Effector CD4-positive, alpha-beta T cell (primary cell): ENCODE data around the gene CCDC182.
A peak's percentile ranks its signal among the peaks of the same experiment; 100 is the strongest.

Source experiments
- DNase-seq: peaks from one replicate; pipeline ENCODE4 v3.0.0-alpha.2; 2020

Gene CCDC182

DNA sequence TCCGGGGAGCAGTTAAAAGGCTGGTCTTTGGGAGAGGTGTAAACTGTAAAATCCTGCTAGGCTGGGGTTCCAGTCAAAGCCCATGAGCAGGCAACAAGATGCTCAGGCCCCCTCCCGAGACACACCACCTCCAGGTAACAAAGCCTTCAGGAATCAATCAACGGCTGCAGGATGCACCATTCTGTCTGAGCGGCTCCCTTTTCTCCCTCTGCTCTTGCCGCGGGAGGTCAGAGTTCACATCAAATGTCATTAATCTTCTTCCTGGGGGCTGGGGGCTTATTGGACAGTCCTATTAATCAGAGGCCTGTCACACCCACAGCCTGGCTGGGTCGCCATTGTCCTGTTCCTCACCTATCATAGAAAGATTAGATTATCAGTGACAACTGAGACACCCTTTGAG lies 11.9 kb upstream of the CCDC182 start:
- no peak for DNase-seq

DNA sequence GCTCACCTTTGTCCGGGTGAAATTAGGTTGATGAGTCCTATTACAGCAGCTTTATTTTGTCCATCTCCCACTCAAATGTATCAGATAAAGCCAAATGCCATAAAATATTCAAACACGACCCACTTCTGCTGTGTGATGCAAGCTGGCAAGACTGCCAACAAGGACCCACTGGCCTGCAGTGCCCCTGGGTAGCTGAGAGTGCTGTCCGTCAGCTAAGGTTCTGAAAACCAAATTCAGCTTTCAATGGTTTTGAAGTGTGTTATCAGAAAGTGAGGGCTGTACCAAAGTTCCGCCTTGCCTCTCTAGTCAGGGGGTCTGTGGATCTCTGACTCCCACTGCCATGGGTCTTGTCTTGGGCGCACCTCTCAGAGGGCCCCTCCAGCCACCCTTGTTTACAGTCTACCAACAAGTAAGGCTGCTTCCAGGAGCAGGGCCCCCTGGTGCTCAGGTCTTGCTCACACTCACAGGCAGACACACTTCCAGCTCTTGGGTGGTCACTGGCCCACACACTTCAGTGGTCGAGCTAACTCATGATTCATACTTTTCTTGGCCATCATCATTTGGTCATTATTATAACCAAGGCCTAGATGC lies 10.5 kb upstream of the CCDC182 start:
- DNase-seq = no peak

DNA sequence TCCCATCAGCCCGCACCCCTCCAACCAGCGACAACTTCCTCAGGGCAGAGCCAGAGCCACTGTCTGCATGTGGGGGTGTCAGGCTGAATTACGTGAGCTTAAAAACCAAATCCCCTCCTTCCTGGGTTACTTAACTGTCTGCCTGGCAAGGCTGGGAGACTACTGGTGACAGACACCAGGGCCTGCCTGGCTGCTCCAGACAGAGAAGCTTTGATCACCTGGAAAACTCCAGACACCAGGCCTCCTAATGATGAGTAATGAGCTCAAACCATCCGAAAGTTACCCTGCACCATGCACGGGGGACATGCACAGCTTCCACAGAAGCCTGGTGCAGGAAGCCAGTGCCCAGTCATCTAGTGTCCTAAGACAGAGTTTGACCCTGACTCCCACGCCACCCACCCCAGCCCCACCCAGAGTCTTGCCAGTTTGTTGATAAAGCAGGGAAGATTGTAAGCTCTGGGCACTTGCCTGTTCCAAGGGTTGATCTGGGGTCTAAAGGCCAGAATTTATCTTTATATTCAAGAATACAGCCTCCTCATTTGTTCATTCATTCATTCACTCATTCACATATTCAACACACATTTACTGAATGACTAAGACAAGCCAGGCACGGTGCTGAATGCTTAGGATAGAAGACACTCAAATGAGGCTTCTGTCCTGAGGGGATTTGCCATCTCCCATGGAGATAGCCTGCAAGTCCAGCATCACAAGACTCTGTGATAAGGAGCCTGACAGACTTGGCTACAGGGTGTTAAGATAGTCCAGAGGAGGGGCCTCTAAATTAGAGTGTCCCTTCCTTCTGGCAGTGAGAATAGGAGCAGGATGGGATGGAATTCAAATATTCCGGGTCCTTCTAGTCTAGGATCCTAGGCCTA lies 7.2 kb upstream of the CCDC182 start:
- DNase-seq = no peak

DNA sequence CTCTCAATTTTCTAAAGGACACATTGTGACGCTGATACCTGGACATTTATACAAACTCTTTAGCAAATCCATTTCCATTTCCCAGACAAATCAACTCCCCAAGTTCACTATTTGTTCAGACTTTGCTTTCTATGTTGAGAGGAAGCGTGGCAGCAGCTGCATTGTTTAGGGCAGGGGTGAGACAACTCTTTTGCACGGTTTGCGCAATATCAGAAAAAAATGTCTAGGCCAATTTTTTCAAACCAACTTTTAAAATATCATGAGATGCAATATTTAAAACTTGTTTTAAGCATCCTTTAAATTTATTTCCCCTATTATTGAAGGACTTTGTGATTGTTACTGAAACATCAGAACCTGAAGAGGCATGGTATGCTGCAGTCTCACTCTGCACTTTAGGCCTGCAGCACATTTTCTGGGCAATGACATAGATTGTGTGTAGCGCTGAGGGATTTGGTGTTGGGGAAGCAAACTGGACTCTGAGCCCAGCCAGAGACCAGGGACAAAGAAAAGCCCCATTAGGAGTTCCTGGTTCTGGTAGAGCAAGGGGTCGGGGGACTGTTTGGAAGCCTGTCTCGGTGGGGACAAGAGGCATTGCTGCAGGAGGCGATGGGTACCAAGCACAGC lies 6.4 kb upstream of the CCDC182 start:
- DNase-seq = no peak

DNA sequence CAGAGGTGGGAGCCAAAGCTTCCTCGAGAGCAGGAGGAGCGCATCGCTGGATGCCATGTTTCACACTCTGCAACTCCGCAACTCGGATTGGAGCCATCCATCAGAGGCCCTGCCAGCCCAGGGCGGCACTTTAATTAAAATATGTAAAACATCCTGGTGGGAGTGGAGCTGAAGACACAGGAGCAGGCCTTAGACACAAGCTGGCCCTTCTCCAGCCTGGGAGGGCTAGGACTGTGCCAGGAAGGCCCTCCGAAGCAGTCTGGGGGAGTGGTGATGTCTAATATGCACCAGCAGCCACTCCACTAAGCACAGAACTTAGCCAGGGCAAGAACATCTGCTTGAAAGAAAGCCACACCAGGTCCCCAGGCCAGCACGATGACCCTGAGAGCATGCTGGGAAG lies 5.8 kb upstream of the CCDC182 start:
- no peak for DNase-seq

DNA sequence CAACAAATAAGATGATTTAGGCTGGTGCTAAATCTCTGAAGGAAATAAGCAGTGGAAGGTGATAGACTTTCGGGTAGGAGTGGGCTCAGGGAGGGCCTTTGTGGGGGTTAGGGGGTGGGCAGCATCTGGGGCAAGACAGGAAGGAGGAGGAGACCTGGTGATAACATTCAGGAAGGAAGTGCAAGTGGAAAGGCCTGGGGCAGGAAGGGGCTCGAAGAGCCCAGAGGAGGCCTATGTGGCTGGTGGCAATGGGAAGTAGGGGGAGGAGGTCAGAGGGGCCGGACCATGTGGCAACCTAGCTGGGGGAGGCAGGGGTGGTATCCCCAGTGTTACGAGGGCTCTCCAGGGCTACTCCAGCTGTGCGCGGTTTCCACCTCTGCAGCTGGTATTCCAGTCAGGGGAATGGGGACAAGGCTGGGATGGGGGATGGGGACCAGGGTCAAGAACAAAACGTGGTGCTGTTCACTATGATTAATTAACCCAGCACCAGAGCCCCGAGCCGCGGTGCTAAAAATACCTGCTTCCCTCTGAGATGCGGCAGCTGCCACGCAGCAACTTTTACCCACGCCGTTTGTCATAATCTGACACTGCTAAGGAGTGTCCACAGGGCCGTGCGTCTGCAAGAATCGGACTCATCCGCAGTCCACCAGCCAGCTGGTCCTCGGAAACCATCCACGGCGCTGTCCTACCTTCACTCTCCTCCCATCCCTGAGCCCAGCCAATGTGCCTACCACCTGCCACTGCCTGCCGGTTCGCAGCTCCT lies 5.2 kb upstream of the CCDC182 start:
- no peak for DNase-seq

DNA sequence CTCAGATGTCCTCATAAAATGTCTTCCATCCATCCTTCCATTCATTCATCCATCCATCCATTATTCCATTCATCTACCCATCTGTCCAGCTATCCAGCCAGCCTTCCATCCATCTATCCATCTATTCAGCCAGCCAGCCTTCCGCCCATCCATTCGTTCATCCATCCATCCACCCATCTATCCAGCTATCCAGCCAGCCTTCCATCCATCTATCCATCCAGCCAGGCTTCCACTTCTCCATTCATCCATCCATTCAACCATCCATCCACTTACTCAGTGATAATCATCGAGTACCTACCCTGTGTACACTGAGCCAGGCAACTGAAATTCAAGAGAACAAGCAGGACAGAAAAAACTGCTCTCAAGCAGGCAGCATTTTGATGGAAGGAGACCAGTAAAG lies 4.6 kb upstream of the CCDC182 start:
- no peak for DNase-seq

DNA sequence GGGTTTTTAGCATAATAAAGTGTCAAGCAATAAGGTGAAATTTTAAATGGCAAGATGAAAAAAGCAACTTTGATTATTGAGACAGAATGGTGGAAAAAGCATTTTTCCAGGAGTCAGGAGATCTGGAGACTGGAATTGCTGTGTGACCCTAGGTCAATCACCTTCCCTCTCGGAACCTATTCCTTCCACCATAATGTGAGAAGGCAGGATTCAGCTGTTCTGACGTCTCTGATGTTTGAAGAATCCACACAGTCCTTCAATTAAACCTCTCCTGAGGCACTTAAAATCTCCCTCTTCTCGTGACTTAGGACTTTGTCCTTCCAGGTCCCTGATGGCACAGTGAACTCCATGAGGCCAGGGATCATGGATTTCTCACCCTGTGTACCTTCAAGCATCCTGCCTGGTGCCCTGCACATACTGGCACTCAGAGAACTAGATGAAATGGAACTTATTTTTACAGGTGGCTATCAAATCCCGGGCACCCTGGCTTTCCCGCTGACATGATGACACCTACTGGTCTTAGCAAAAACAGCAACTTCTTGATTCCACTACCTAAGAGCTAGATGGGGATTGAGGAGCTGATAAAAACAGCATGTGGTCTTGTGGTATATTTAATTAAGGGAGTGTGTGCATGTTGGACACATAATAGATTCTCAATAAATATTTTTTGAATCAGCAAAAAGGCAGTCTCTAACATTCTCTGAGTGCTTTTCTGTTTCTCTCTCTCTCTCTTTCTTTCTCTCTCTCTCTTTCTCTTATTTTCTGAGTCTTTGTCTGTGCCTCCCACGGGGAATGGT lies 2.3 kb upstream of the CCDC182 start:
- peak; percentile 18 for DNase-seq

DNA sequence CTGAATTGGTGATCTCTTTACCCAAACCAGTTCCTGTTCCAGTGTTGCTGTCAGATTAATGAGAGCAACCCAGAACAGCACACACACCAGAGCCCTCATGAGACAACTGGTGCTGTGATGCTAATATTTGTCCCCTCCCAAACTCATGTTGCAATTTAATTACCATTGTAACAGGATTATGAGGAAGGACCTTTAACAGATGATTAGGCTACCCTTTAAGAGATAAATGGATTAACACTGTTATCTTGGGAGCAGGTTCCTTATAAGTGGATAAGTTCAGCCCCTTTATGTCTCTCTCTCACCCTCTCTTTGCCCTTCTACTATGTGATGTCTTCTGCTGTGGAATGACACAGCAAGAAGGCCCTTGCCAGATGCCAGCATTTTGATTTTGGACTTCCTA lies 1.1 kb upstream of the CCDC182 start:
- no peak for DNase-seq

DNA sequence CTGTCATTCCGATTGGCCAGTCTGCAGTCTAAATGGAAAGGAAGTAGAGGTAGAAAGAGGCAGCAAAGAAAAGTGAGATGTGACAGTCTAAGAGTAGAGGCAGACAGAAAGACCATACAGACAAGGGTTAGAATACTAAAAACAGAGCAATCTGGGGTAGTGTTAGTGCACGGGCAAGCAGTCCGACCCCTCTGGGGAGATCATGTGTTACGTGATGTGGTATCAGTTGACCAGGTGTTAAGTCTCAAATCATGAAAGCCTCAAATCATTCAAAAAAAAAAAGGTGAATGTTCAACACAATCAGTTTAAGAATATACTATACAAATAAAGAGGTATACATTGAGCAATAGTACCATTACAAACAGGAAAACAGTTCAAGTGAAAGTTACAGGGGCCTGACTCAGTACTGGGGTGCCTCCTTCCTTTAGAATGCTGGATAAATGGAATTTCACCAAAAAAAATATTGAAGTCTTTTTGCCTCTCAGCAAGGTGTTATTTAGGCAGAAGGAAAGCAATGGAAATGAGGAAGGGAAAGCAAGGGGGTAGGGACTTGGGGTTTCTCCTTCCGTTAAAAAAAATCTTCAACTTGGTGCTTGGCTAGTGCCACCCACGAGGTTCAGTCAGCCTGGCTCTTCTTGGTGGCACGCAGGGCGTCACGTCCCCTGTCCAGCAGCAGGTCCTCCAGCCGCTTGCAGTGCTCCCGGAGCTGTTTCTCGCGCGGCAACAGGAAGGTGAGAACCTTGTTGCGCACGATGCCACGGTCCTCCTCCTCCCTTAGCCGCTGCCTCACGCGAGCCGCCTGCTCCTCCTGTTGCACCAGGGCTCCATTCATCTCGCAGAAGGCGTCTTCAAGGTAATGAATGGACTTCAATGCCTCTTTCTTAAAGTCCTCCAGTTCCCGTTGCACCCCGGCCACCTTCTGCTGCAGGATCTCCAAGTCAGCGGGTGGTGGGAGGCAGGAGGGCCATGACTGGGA lies 616 bp downstream of the CCDC182 start:
- no peak for DNase-seq

DNA sequence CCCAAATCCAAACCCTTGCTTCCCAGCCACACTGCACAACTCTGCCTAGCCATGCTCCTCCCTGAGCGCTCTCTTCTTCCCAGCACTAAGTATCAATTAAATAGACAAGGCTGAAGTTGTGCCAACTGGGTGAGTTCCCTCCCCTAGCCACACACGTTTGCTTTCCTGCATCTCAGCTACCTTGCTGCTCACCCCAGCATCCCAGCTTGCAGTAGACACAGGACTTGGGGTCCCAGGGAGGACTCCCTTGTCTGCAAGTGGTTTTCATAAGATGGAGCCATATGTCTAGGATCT lies 4.9 kb downstream of the CCDC182 start:
- no peak for DNase-seq

DNA sequence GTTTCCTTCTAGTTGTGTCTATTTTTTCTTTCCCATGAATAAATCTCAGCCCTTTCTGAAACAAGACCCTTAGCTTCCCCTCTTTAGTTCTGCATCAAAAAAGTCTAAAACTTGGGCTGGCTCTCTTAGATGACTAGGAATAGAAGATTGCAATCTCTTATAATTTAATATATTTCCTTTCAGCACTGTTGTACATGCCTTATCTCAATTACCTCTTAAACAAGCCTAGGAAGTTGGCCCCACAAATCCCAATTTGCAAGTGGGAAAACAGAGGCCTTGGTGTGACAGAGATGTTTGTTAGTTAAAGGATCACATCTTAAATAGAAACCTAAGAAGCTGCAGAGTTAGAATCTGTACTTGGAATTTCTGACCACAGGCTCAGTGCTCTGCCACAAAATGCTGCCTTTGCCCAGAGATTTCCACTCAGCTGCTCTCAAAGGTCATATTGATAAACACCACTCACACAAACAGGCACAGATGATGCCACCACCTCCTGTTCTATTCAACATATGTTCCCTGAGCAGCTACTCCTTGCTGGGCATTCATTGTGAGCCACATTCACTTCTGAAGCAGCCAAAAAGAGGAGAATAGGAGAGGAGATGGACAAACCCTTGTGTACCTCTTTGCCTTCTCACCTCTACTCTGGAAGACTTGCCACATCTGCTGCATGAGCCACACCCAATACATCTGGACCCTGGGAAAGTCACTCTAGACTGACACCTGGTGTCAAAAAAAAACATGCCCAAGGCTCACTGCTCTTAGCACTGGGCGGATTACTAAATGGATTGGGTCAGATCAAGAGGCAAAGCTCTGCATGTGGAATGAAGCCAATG lies 5.5 kb downstream of the CCDC182 start:
- DNase-seq = no peak

DNA sequence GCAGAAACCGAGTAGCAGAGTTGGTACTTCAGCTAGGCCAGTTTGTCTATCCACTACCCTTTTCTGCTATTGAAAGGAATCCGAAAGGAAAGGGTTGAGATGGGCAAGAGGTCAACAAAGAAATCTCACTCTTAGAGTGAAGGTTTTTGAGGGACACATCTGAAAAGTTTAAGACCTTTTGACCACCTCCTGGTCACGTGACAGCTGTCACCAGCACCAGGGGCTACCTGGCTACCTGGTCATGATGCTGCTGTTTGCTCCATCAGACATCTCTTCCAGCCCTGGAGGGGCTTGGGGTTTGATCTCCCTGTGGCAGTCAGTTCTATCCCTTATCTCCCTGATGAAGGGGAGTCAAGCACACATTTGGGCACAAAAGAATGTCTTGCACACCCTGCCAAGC lies 7.6 kb downstream of the CCDC182 start:
- no peak for DNase-seq

DNA sequence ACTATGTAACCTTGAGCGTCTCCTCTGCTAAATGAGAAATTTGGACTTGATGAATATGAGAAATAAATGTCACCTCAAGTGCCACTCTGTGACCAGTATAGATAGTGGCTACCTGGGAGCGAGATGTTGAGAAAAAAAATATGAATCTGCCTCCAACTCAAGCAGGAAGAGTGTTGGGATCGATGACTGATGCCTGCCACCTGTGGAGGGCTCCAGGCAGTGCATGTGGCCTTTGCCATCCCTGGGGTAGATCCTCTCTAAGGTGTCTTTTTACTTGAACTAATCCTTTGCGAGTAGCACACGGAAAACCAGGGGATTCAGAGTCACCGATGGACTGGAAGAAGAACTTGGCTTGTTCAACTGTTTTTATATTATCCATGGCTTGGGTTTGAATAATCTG lies 9.4 kb downstream of the CCDC182 start:
- DNase-seq = no peak

DNA sequence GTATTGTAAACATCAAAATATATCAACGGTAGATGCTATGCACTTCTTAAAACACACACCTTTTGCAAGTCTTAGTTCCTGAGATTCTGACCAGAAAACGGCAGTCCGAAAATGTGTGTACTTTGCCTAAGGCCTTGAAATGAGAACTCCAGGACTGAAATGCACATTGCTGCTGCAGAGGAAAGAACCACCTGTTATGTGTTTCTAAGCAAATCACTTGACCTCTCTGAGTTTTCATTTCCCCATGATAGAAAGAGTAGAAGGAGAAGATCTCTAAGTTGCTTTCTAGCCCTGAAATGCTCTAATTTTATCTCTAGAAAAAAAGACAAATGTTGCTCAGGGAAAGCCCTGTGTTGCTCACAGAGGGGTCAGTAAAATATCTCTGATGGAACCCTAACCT lies 9.9 kb downstream of the CCDC182 start:
- no peak for DNase-seq

DNA sequence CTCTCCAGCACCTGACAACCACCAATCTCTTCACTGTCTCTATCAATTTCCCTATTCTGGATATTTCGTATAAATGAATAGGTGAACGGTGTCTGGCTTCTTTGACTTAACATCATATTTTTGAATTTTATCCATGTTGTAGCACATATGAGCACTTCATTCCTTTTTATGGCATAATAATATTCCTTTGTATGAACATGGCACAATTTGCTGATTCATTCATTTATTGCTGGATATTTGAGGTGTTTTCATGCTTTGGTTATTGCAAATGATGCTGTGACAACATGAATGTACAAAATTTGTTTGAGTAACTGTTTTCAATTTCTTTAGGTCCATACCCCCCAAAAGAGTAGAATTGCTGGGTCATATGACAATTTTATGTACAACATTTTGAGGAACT lies 12.0 kb downstream of the CCDC182 start:
- no peak for DNase-seq

DNA sequence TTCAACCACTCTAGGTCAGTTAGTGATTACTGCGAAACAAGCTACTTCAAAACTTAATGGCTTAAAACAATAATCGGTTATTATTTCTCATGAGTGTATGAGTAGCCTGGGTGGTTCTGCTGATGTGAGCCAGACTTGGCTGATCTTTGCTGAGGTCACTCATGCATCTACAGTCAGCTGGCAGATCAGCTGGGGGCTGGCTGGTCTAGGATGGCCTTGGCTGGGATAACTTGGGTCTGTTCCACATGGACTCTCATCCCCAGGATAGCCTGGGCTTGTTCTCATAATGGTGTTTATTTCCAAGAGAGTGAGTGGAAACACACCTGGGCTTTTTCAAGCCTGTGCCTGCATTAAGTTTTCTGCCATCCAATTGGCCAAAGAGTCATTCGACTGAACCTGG lies 13.0 kb downstream of the CCDC182 start:
- DNase-seq = no peak

DNA sequence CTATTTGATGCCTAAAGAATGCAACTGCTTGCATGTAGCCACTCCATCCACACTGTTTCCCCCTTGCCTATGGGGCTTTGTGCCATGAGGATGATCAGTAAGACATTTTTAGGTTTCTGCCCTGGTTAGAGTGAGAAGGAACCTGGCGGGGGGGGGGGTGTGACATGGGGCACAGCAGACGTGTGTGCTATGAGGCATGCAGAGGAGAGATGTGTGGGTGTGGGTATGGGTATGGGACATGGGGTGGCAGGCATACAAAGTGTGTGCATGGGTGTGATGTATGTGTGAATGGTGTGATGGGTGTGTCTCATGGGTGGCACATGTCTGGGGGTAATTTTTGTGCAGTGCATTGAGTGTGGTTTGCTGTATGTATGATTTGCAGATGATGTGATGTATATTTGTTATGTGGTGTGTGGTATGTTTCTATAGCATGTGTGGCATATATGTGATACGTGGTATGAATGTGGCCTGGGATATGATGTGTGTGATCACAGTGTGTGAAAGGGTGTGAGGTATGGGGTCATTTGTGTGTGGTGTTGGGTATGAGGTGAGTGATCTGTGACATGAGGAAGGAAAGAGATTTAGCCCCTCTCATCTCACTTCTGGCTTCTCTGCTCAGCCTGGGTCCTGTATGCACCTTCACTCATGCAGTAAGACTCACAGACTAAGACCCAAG lies 14.9 kb downstream of the CCDC182 start:
- no peak for DNase-seq

DNA sequence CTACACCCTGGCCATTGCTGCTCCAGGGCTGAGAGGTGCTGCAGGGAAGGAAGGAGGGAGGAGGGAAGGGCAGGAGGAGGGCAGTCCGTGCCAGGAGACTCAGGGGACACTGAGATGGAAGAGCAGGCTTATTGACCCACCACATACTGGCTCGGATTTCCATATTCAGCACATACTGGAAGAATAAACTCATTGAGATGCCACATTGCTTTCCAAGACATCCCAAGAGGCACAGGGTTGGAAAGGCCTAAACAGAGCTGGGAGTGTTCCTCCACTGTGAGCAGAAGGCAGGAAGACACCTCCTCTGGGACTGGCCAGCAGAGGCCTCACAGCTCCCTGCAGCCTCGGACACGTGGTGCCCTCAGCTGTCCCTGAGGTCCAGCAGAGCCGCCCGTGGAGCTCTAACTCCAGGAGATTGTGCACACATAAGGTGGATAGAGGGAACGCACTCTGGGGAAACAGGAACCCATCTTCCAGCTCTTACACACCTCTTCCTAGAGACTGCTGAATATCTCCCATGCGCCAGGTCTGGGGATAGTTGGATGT lies 17.4 kb downstream of the CCDC182 start:
- no peak for DNase-seq

DNA sequence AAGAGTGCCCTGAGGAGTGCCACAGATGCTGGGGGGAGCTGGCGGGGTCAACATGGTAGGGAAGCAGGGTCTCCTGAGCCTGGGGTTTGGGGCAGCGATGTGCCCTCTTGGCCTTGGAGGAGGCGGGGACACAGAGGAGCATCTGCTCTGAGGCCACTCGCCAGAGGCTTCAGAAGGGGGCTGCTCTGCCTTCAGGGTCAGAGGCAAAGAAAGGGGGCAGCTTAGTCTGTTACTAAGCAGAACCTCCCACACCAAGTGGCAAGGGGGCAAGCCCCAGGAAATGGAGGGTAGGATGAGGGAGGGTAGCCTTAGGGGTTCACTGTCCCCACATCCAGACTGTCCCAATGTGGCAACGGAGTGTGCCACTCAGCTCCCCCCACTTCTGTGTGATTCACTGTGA lies 18.3 kb downstream of the CCDC182 start:
- DNase-seq = no peak
